ENCODE measurements around the gene SULT2B1.
"Not testable (repeated sequence)": the region's sequence is repeated elsewhere in the genome, so short reads cannot be mapped to it uniquely, and the experiment has no call there.

SULT2B1 gene

GRCh38 chr19:48512504-48513288 lies 39.3 kb upstream of the SULT2B1 start:
- H3K27me3 ChIP-seq (ENCODE audit: insufficient read depth, low read length) = peaks cover 18% of the 10 kb centered on the region
- H3K9me3 ChIP-seq (ENCODE audit: insufficient read depth, low read depth, low read length) = no peaks in the 10 kb centered on the region
- no peak overlapping the region for H3K9ac ChIP-seq (ENCODE audit: low read depth, low read length)
- peak overlapping the region; percentile 64; the same call in 1 of the 2 replicates for H3K4me3 ChIP-seq (ENCODE audit: low read length)
- no peak overlapping the region for H3K27ac ChIP-seq (ENCODE audit: low read depth, low read length)
- 62% methylated on average over 19 of the region's 19 CpGs for WGBS
- no peaks in the 10 kb centered on the region; the same call in 1 of the 2 replicates for H3K4me1 ChIP-seq (ENCODE audit: insufficient read depth, low read length)
- no peaks in the 10 kb centered on the region for H3K36me3 ChIP-seq (ENCODE audit: insufficient read depth, low read length)

DNA sequence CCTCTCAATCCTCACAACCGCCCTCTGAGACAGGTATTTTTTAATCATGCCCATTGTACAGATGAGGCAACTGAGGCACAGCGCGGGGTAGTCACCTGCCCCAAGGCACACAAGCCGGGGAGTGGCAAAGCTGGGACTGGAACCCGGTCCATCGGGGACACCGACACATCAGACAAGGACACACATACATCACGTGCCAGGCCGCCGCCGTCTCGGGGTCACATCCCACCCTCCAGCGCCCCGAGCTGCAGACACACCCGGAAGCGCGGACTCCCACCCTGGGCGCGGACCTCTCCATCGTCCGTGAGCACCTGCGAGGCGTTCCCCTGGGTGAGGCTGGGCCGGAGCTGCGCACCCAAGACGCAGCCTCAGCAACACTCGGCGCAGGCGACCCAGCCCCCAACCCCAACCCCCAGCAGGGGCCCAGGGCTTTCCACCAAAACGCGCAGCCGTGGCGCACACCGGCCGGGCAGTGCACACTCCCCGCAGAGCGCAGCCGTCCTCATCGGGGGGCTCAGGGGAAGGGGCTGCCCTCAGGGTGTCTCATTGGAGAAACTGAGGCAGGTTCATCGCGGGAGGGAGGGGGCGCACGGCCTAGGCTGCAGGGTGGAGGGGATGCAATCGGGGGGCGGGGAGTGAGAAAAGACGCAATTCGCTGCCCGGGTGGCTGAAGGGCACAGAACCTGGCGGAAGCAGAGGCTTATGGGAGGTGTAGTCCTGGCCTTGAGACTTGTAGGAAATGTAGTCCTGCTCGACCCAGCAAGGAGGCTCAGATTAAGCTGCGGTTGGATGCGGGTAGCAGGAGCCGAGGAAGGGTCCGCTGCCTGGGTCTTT lies 38.5 kb upstream of the SULT2B1 start:
- peaks cover 3% of the 10 kb centered on the region; the same call in 1 of the 2 replicates for H3K4me1 ChIP-seq (ENCODE audit: insufficient read depth, low read length)
- peaks cover 18% of the 10 kb centered on the region for H3K27me3 ChIP-seq (ENCODE audit: insufficient read depth, low read length)
- WGBS = 6% methylated on average over 54 of the region's 54 CpGs
- no peaks in the 10 kb centered on the region for H3K9me3 ChIP-seq (ENCODE audit: insufficient read depth, low read depth, low read length)
- no peak overlapping the region for H3K27ac ChIP-seq (ENCODE audit: low read depth, low read length)
- H3K36me3 ChIP-seq (ENCODE audit: insufficient read depth, low read length) = no peaks in the 10 kb centered on the region
- peak overlapping the region; percentile 64 for H3K4me3 ChIP-seq (ENCODE audit: low read length)
- peak overlapping the region; percentile 38; the same call in 1 of the 2 replicates for H3K9ac ChIP-seq (ENCODE audit: low read depth, low read length)

DNA sequence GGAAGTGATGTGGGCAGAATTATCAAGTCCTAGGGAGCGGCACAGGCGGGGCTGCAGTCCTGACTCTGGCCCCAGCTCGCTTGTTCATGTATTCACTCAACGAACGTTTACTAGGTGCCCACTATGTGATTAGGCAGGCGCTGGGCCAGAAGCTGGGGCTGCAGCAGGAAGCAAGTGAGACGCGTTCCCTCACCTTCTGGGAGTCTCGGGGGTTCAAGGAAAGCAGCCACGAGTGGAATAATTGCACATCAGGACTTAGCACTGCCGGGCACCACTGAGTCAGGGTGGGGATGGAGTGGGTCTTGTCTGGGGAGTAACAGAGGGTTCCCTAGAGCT lies 37.9 kb upstream of the SULT2B1 start:
- no peak overlapping the region for H3K27ac ChIP-seq (ENCODE audit: low read depth, low read length)
- H3K4me3 ChIP-seq (ENCODE audit: low read length) = peak overlapping the region; percentile 64
- H3K9ac ChIP-seq (ENCODE audit: low read depth, low read length) = no peak overlapping the region
- no peaks in the 10 kb centered on the region for H3K9me3 ChIP-seq (ENCODE audit: insufficient read depth, low read depth, low read length)
- no peaks in the 10 kb centered on the region for H3K36me3 ChIP-seq (ENCODE audit: insufficient read depth, low read length)
- H3K27me3 ChIP-seq (ENCODE audit: insufficient read depth, low read length) = peaks cover 18% of the 10 kb centered on the region
- H3K4me1 ChIP-seq (ENCODE audit: insufficient read depth, low read length) = peaks cover 3% of the 10 kb centered on the region; the same call in 1 of the 2 replicates
- WGBS = 64% methylated on average over 11 of the region's 11 CpGs

DNA sequence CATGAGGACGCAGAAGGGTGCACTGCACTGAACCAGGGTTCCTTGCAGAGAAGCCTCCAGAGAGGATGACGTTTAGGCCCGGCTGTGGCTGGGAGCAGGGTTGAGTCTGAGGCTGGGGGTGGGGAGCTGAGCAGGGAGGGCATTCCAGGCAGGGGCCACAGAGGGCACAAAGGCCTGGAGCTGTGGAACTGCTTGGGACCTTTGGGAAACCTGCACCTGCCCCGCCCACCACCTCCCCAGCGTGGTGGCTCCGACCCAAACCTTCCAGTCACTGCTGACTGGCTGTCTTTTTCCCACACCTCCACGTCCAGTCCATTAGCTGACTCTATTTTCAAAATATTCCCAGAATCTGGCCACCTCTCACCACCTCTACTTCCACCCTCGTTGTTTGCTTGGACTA lies 35.4 kb upstream of the SULT2B1 start:
- 83% methylated on average over 8 of the region's 8 CpGs for WGBS
- no peak overlapping the region for H3K4me3 ChIP-seq (ENCODE audit: low read length)

DNA sequence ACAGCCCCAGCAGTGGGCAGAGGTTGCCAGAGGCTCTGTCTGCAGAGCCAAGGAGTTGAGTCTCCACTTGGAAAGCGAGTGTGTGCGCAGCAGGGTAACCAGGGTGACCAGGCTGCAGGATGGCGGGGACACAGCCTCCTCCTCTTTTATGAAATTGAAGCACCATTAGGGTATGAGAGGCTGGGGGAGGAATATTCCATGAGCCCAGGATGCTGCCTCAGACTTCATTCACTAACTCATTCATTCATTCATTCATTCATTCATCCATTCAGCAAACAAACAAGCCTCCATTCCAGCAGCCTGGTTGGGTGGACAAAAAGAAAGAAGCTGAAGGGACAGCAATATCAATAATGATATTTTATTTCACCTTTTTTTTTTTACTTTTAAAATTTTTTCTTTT lies 33.8 kb upstream of the SULT2B1 start:
- Histone ChIP-seq H3K4me3 (ENCODE audit: low read length) (no peak overlapping the region), H3K4me1 (ENCODE audit: insufficient read depth, low read length) (peaks cover 3% of the 10 kb centered on the region; the same call in 1 of the 2 replicates), H3K9me3 (ENCODE audit: insufficient read depth, low read depth, low read length) (no peaks in the 10 kb centered on the region), H3K27ac (ENCODE audit: low read depth, low read length) (no peak overlapping the region), H3K36me3 (ENCODE audit: insufficient read depth, low read length) (no peaks in the 10 kb centered on the region), H3K9ac (ENCODE audit: low read depth, low read length) (no peak overlapping the region), H3K27me3 (ENCODE audit: insufficient read depth, low read length) (peaks cover under 1% of the 10 kb centered on the region; the same call in 1 of the 2 replicates)
- 76% methylated on average over 3 of the region's 3 CpGs for WGBS

More for the DNA sequence above, 35.4 kb upstream of the SULT2B1 start:
- H3K36me3 ChIP-seq (ENCODE audit: insufficient read depth, low read length) = no peaks in the 10 kb centered on the region
- no peak overlapping the region for H3K27ac ChIP-seq (ENCODE audit: low read depth, low read length)
- peaks cover 3% of the 10 kb centered on the region; the same call in 1 of the 2 replicates for H3K4me1 ChIP-seq (ENCODE audit: insufficient read depth, low read length)
- no peak overlapping the region for H3K9ac ChIP-seq (ENCODE audit: low read depth, low read length)
- peaks cover 15% of the 10 kb centered on the region for H3K27me3 ChIP-seq (ENCODE audit: insufficient read depth, low read length)
- no peaks in the 10 kb centered on the region for H3K9me3 ChIP-seq (ENCODE audit: insufficient read depth, low read depth, low read length)

DNA sequence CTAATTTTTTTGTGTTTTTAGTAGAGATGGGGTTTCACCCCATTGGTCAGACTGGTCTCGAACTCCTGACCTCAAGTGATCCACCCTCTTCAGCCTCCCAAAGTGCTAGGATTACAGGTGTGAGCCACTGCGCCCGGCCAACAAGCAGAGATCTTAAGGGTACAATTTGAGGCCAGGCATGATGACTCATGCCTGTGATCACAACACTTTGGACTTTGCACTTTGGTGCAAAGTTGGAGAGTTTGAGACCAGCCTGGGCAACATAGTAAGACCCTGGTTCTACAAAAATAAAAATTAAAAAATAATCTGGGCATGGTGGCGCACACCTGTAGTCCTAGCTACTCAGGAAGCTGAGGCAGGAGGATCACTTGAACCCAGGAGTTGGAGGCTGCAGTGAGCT lies 32.5 kb upstream of the SULT2B1 start:
- not testable (repeated sequence) for H3K4me3 ChIP-seq (ENCODE audit: low read length); H3K9me3 ChIP-seq (ENCODE audit: insufficient read depth, low read depth, low read length); H3K4me1 ChIP-seq (ENCODE audit: insufficient read depth, low read length); H3K36me3 ChIP-seq (ENCODE audit: insufficient read depth, low read length); H3K27me3 ChIP-seq (ENCODE audit: insufficient read depth, low read length); H3K27ac ChIP-seq (ENCODE audit: low read depth, low read length); H3K9ac ChIP-seq (ENCODE audit: low read depth, low read length)
- WGBS = 94% methylated on average over 4 of the region's 4 CpGs

DNA sequence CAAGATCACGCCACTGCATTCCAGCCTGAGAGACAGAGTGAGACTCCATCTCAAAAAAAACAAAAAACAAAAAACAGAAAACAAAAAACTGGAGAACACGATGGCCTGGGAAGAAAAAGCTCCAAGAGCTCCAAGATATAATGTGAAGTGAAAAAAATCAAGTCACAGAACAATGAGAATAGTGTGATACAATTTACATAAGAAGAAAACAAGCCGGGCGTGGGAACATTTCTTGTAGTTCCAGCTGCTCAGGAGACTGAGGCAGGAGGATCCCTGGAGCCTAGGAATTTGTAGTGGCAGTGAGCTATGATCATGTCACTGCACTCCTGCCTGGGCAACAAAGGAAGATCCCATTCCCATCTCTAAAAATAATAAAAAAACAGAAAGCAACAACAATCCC lies 31.8 kb upstream of the SULT2B1 start:
- no peaks in the 10 kb centered on the region for H3K27me3 ChIP-seq (ENCODE audit: insufficient read depth, low read length)
- H3K9ac ChIP-seq (ENCODE audit: low read depth, low read length) = no peak overlapping the region
- no peaks in the 10 kb centered on the region for H3K36me3 ChIP-seq (ENCODE audit: insufficient read depth, low read length)
- H3K27ac ChIP-seq (ENCODE audit: low read depth, low read length) = no peak overlapping the region
- peaks cover 3% of the 10 kb centered on the region; the same call in 1 of the 2 replicates for H3K4me1 ChIP-seq (ENCODE audit: insufficient read depth, low read length)
- WGBS = 70% methylated on average over 4 of the region's 4 CpGs
- H3K4me3 ChIP-seq (ENCODE audit: low read length) = no peak overlapping the region
- no peaks in the 10 kb centered on the region for H3K9me3 ChIP-seq (ENCODE audit: insufficient read depth, low read depth, low read length)

- Histone ChIP-seq H3K27me3 (ENCODE audit: insufficient read depth, low read length) (no peaks in the 10 kb centered on the region), H3K9ac (ENCODE audit: low read depth, low read length) (no peak overlapping the region), H3K36me3 (ENCODE audit: insufficient read depth, low read length) (no peaks in the 10 kb centered on the region), H3K4me1 (ENCODE audit: insufficient read depth, low read length) (no peaks in the 10 kb centered on the region), H3K27ac (ENCODE audit: low read depth, low read length) (no peak overlapping the region), H3K4me3 (ENCODE audit: low read length) (no peak overlapping the region), H3K9me3 (ENCODE audit: insufficient read depth, low read depth, low read length) (peaks cover 20% of the 10 kb centered on the region; the same call in 1 of the 2 replicates)
- WGBS = 91% methylated on average over 2 of the region's 2 CpGs
Measured at GRCh38 chr19:48524221-48524620, 27.8 kb upstream of the SULT2B1 start.

DNA sequence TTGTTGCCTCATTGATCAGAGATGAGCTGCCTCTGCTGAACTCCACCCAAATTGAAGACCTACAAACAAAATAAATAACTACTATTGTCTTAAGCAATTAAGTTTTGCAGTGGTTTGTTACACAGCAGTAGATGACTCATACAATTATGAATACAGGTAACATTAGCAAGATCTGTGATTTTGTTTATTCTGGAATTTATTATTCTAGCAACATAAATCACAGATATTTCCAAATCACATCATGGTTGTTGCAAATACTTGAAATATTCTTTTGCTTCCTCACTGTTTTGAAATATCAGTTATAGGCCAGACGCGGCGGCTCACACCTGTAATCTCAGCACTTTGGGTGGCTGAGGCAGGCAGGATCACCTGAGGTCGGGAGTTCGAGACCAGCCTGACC lies 27.2 kb upstream of the SULT2B1 start:
- H3K4me1 ChIP-seq (ENCODE audit: insufficient read depth, low read length) = no peaks in the 10 kb centered on the region
- H3K4me3 ChIP-seq (ENCODE audit: low read length) = no peak overlapping the region
- no peaks in the 10 kb centered on the region for H3K27me3 ChIP-seq (ENCODE audit: insufficient read depth, low read length)
- H3K36me3 ChIP-seq (ENCODE audit: insufficient read depth, low read length) = no peaks in the 10 kb centered on the region
- no peak overlapping the region for H3K9ac ChIP-seq (ENCODE audit: low read depth, low read length)
- WGBS = 96% methylated on average over 5 of the region's 5 CpGs
- no peak overlapping the region for H3K27ac ChIP-seq (ENCODE audit: low read depth, low read length)
- peaks cover 20% of the 10 kb centered on the region; the same call in 1 of the 2 replicates for H3K9me3 ChIP-seq (ENCODE audit: insufficient read depth, low read depth, low read length)

DNA sequence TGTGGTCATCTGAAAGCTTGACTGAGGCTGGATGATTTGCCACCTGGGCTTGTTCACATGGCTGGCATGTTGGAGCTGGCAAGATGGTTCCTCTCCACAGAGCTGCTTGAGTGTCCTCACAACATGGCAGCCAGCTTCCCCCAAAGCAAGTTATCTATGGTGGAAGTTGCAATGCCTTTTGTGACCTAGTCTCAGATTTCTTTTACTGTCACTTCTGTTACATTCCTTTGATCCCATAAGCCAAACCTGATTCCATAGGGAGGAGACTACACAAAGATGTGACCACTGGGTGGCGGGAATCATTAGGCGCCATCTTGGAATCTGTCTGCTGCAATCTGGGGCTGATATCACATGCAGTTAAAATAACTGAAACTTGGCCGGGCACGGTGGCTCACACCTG lies 22.8 kb upstream of the SULT2B1 start:
- Histone ChIP-seq H3K27me3 (ENCODE audit: insufficient read depth, low read length) (no peaks in the 10 kb centered on the region), H3K36me3 (ENCODE audit: insufficient read depth, low read length) (no peaks in the 10 kb centered on the region), H3K27ac (ENCODE audit: low read depth, low read length) (no peak overlapping the region), H3K4me3 (ENCODE audit: low read length) (no peak overlapping the region), H3K4me1 (ENCODE audit: insufficient read depth, low read length) (peaks cover 3% of the 10 kb centered on the region; the same call in 1 of the 2 replicates), H3K9me3 (ENCODE audit: insufficient read depth, low read depth, low read length) (peaks cover 20% of the 10 kb centered on the region; the same call in 1 of the 2 replicates), H3K9ac (ENCODE audit: low read depth, low read length) (no peak overlapping the region)
- WGBS = 93% methylated on average over 4 of the region's 4 CpGs

DNA sequence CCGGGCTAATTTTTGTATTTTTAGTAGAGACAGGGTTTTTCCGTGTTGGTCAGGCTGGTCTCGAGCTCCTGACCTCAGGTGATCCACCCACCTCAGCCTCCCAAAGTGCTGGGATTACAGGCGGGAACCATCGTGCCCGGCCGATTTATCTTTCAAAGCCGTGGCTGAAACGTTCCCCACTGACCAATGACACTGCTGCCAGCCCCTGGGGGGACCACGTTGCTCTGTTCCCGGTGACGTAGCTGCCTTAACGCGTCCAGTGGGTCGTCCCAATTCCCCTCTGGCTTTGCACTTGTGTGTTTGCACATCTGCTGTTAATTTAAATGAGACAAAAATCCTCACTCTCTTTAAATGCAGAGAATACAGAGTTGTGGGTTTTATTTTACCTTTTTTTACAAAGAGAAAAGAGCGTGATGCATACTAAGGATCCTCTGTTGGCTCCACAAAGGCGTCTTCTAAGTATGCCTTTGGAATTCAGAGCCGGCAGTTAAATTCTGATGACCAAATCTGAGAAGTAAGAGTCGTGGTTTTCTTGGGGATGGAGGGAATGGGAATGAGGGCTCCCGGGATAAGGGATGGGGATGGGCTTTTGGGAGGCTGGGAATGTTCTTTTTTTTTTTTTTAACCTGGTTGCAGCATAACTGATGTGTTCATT lies 21.8 kb upstream of the SULT2B1 start:
- peaks cover 3% of the 10 kb centered on the region; the same call in 1 of the 2 replicates for H3K4me1 ChIP-seq (ENCODE audit: insufficient read depth, low read length)
- no peaks in the 10 kb centered on the region for H3K27me3 ChIP-seq (ENCODE audit: insufficient read depth, low read length)
- H3K36me3 ChIP-seq (ENCODE audit: insufficient read depth, low read length) = no peaks in the 10 kb centered on the region
- no peak overlapping the region for H3K27ac ChIP-seq (ENCODE audit: low read depth, low read length)
- 76% methylated on average over 20 of the region's 20 CpGs for WGBS
- H3K9ac ChIP-seq (ENCODE audit: low read depth, low read length) = no peak overlapping the region
- H3K9me3 ChIP-seq (ENCODE audit: insufficient read depth, low read depth, low read length) = peaks cover 20% of the 10 kb centered on the region; the same call in 1 of the 2 replicates
- no peak overlapping the region for H3K4me3 ChIP-seq (ENCODE audit: low read length)
